Gastroesophageal sphincter (tissue), 4 donors: Measurements from ENCODE around the gene GALNT9. TPM values are rescaled to one million over a fixed set of nuclear protein-coding genes. Genes with fewer than 3 reads are reported as not detected.

Source experiments
- ATAC-seq: fragments of 150-250 bp; one replicate; pipeline ENCODE4 v1.9.1; 2016; ENCODE audit warnings: mild to moderate bottlenecking, moderate library complexity
- H3K27ac ChIP-seq, 4 donors: fragments of 200-600 bp; sonication (generic) in 3 of 4; 1 replicate in 3 of 4; 2 replicates in 1 of 4; pipeline ENCODE4 v1.5.1; 2016 to 2019
- H3K27me3 ChIP-seq: fragments of 200-600 bp; sonication (generic); one replicate; pipeline ENCODE4 v1.5.1; 2019
- H3K36me3 ChIP-seq, 2 donors: fragments of 200-600 bp; sonication (generic); one replicate each; pipeline ENCODE4 v1.5.1; 2019; ENCODE audit warnings: control low read depth in 1 of 2
- H3K4me1 ChIP-seq, 3 donors: fragments of 200-600 bp; sonication (generic); 1 replicate in 2 of 3; 2 replicates in 1 of 3; pipeline ENCODE4 v1.5.1; 2016 to 2019; ENCODE audit warnings: control low read depth in 2 of 3
- H3K4me3 ChIP-seq, 2 donors: fragments of 200-600 bp; sonication (generic); one replicate each; pipeline ENCODE4 v1.5.1; 2019; ENCODE audit warnings: mild to moderate bottlenecking in 1 of 2, moderate library complexity in 1 of 2
- H3K9me3 ChIP-seq, 3 donors: fragments of 200-600 bp; sonication (generic); one replicate each; pipeline ENCODE4 v1.5.1; 2017 to 2019; ENCODE audit warnings: control low read depth in 2 of 3
- CTCF ChIP-seq, 4 experiments: fragments of 200-600 bp in 2 of 4; fragments of 450-650 bp in 2 of 4; sonication (generic) in 1 of 4; IDR thresholded peaks; one replicate each; pipeline ENCODE4 v1.5.1; 2017 to 2019; ENCODE audit warnings: antibody characterized with exemption in 4 of 4, mild to moderate bottlenecking in 2 of 4, moderate library complexity in 2 of 4
- EP300 ChIP-seq: sonication (generic); formaldehyde crosslinking; IDR thresholded peaks from one replicate; pipeline ENCODE4 v1.6.1; 2017; ENCODE audit warnings: antibody characterized with exemption, mild to moderate bottlenecking
- POLR2A ChIP-seq, 2 donors: fragments of 450-650 bp; IDR thresholded peaks; one replicate each; pipeline ENCODE4 v1.6.1; 2017; ENCODE audit warnings: antibody characterized with exemption in 2 of 2, mild to moderate bottlenecking in 2 of 2, moderate library complexity in 1 of 2
- POLR2AphosphoS5 ChIP-seq: sonication (generic); formaldehyde crosslinking; IDR thresholded peaks from one replicate; pipeline ENCODE4 v1.6.1; 2017; ENCODE audit warnings: antibody characterized with exemption
- WGBS, 2 donors: methylation state at CpG; one replicate each; pipeline ENCODE4 v1.1.5; 2018; ENCODE audit warnings: low coverage in 1 of 2; 5-methylcytosine and 5-hydroxymethylcytosine counted together
- total RNA-seq, 4 donors: library from RNA; depleted of rRNA; stranded (reverse); fragments of >200 nt; gene quantifications; one replicate each; pipeline ENCODE4 v1.1.0, GENCODE V29; 2016

Gene GALNT9
- total RNA-seq, 4 donors from 2014 or later = 2.0 TPM; not detected in 3

GRCh38 chr12:132311201-132311915, 18.0 kb downstream of the GALNT9 start:
- no peak for ATAC-seq

GRCh38 chr12:132310181-132311040, 19.0 kb downstream of the GALNT9 start:
- 36% methylated on average over 3 of the region's 33 CpGs; no CpG with 5 or more reads in 1 of the 2 donors for WGBS, 2 donors
- Histone ChIP-seq H3K36me3 (no peaks in the 10 kb centered on the region), H3K9me3 (peaks cover 0 to 39% (median 0%) of the 10 kb centered on the region in 3 donors), H3K27ac (no peak overlapping the region), H3K4me3 (no peak overlapping the region), H3K27me3 (peaks cover 61% of the 10 kb centered on the region), H3K4me1 (no peaks in the 10 kb centered on the region)
- ATAC-seq = no peak
- TF ChIP-seq POLR2A (IDR thresholded peaks at IDR 0.05) (no peak), CTCF (IDR thresholded peaks at IDR 0.05) (no peak), EP300 (no peak), POLR2AphosphoS5 (no peak)

More at GRCh38 chr12:132311201-132311915, 18.0 kb downstream of the GALNT9 start:
- H3K4me1 ChIP-seq = no peaks in the 10 kb centered on the region
- H3K9me3 ChIP-seq = peaks cover 0 to 39% (median 0%) of the 10 kb centered on the region in 3 donors
- H3K27me3 ChIP-seq = peaks cover 61% of the 10 kb centered on the region
- TF ChIP-seq EP300 (no peak), CTCF (IDR thresholded peaks at IDR 0.05) (no peak), POLR2A (IDR thresholded peaks at IDR 0.05) (no peak), POLR2AphosphoS5 (no peak)
- WGBS, 2 donors = 72 to 85% methylated on average over 8 to 10 of the region's 17 CpGs
- no peak overlapping the region for H3K4me3 ChIP-seq
- no peaks in the 10 kb centered on the region for H3K36me3 ChIP-seq
- no peak overlapping the region for H3K27ac ChIP-seq

- 80% methylated on average over 6 of the region's 21 CpGs; no CpG with 5 or more reads in 1 of the 2 donors for WGBS, 2 donors
- Histone ChIP-seq H3K4me3 (no peak overlapping the region), H3K27me3 (peaks cover 54% of the 10 kb centered on the region), H3K36me3 (no peaks in the 10 kb centered on the region), H3K4me1 (no peaks in the 10 kb centered on the region), H3K27ac (no peak overlapping the region), H3K9me3 (peaks cover 0 to 39% (median 0%) of the 10 kb centered on the region in 3 donors)
- TF ChIP-seq CTCF (IDR thresholded peaks at IDR 0.05) = no peak
- no peak for TF ChIP-seq POLR2A (IDR thresholded peaks at IDR 0.05)
- no peak for TF ChIP-seq POLR2AphosphoS5
- no peak for TF ChIP-seq EP300
- no peak for ATAC-seq
Measured at GRCh38 chr12:132309596-132310086, 19.7 kb downstream of the GALNT9 start.

- ATAC-seq = no peak
- no peak for TF ChIP-seq EP300
- TF ChIP-seq POLR2A (IDR thresholded peaks at IDR 0.05) = no peak
- no peak for TF ChIP-seq POLR2AphosphoS5
- TF ChIP-seq CTCF (IDR thresholded peaks at IDR 0.05) = no peak
- WGBS, 2 donors = 63 to 73% methylated on average over 3 to 5 of the region's 31 CpGs
Measured at GRCh38 chr12:132308853-132309595, 20.4 kb downstream of the GALNT9 start.

More at GRCh38 chr12:132308853-132309595, 20.4 kb downstream of the GALNT9 start:
- H3K27me3 ChIP-seq = peaks cover 50% of the 10 kb centered on the region
- H3K4me1 ChIP-seq = no peaks in the 10 kb centered on the region
- no peaks in the 10 kb centered on the region for H3K36me3 ChIP-seq
- no peak overlapping the region for H3K4me3 ChIP-seq
- no peak overlapping the region for H3K27ac ChIP-seq
- peaks cover 0 to 39% (median 0%) of the 10 kb centered on the region in 3 donors for H3K9me3 ChIP-seq
